Stimulated activated CD8-positive, alpha-beta memory T cell treated with anti-CD3 and anti-CD28 coated beads, Interleukin-2, amount 100 ng/mL, for 48 hours (primary cell): ENCODE results near the gene SDF2.

Experiments
- DNase-seq, 2 donors: peaks; one replicate each; pipeline ENCODE4 v3.0.0-alpha.2; 2020; ENCODE audit warnings: low read depth in 2 of 2

SDF2 gene

GRCh38 chr17:28661635-28662526, at the start of gene SDF2, which contains the start of gene SUPT6H:
TSS of gene SDF2 (minus strand) at chr17:28661906. CDS start at chr17:28661876, 30 bp downstream.
TSS of gene SUPT6H (plus strand) at chr17:28662205. CDS start at chr17:28673402, 11,197 bp downstream.
- DNase-seq = peak; percentile 87 to 94

- peak; percentile 81 to 88 for DNase-seq
Observed at GRCh38 chr17:28710861-28711722, 49.4 kb upstream of the SDF2 start.

DNA sequence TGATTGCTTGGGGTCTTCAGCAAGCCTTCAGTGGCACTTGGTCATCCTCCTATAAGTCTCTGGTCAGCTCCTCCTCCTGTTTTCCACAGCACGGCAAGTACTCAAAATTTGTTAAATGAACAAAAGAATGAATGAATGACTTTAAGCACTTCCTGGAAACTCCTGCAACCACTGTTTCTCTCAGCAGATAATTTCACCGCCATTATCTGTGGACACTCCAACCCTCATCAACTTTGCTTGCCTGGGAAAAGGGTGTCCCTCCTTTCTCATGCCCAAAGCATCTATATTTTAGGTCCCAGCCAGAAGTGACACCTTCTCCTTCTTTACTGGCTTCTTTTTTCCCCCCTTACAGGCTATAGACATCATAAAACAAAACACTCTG, 45.6 kb upstream of the SDF2 start:
- no peak for DNase-seq

DNA sequence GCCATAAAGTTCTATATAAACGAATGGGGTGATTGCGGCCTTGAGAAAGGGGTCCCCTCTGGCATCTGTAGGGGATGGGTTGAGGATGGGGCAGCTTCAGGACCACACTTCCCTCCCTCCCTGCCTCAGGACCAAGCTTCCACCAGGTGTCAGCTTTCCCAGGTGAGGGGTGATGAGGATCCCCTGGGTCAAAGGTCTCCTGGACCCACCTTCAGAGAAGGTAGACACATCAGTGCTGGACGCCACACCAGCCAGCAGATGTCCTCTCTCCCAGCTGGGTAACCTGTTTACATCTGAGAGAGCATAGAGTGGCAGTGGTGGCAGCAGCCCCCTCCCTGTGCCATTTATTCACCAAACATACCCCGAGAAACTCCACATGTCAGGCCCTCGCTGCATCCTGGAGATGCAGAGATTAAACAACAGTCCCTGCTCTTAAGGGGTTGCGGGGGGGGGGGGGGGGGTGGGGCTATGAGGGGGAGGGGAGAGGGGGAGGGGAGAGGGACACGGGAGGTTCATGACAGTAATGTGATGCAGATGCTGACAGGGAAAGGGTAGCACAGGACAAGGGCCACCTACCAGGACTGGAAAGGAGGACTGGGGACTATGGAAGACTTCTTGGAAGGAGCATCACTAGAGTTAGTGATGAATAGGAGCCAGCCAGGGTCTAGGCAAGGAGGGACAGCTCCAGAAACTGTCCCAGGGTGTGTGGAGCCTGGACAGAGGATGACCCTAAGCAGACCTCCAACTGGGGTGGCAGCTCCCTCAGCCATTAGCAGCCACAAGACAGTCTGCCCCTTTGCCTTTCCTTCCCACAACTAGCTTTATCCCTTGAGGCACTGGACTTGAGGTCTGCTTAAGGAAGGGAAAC, 45.0 kb upstream of the SDF2 start:
- no peak for DNase-seq

DNA sequence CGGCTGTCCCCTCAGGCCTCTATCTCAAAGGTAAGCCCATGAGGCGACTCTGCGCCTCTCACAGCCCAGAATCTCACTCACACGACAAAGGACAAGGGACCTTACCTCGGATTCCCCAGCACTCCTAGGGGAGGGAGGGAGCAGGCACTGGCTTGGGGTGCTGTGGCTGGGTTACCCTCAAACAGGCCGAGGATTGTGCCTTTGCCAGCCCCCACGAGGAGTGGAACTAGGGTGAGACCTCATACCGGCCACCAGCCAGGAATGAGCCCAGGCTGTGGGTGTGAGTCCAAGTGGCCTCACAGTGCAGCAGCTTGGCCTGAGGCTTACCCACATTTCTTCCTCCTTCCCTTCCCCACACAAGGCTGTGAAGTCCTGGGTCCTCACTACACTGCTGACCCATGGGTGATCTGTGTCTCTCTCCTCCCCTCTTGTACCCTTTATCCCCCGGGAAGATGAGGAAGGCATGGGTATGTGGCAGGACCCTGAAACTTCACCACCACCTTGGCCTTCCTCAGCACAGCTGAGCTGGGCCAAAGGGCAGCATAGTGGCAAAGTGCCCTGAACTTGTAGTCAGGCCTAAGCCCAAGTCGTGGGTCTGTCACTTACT, 44.1 kb upstream of the SDF2 start:
- no peak for DNase-seq

DNA sequence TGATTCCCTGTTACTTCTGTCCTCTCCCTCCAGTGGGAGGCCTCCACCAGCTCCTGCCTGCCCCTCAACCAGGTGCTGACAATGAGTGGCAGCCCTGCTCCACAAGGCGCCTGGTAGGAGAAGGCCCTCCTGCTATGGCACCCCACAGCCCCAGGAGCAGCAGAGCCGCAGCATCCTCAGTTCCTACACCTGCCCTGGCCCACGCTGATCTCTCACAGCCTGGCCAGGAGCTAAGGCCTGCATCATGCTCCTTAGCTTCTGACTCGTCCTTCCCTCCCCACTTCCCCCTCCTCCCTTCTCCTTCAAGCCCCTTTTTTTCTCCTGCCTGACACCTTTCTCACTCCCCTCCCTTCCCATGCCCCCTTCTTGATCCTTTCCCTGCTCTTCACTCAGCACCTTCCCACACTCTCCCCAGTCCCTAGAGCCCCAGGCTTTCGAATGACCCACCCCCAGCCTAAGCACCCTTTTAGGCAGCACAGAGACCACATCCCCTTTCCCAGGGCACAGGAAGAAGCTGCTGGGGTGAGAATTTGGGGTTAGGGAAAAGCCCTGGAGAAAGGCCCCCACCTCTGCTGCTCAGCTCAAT, 43.5 kb upstream of the SDF2 start:
- no peak for DNase-seq

DNA sequence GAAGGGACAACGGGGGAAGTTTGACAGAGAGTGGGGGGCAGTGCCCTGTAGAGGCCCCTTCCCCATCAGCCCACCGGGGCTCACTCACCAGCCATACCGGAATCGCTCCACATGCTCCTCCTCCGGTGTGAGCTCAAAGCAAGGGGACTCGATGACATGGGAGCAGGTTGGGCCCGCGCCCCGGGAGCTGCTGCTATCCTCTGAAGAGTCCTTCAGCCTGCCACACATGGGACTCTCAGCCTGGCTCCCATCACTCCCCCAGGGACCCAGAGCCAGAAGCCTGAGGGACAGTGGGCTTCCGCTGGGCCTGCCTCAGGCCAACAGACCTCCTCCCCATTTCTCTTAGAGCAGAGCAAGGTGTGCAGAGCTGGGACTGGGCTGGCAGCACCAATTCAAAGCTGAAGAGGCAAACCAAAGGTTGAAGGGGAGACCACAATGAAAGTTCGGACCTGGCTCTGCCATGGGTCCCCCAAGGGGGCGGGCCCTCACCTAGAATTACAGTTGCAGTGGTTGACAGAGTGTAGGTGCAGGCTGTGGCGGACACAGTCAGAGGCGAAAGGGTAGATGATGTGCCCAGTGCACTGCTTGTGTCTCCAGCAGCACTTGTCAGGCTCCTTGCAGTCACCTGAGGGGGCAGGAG, 42.6 kb upstream of the SDF2 start:
- no peak for DNase-seq

DNA sequence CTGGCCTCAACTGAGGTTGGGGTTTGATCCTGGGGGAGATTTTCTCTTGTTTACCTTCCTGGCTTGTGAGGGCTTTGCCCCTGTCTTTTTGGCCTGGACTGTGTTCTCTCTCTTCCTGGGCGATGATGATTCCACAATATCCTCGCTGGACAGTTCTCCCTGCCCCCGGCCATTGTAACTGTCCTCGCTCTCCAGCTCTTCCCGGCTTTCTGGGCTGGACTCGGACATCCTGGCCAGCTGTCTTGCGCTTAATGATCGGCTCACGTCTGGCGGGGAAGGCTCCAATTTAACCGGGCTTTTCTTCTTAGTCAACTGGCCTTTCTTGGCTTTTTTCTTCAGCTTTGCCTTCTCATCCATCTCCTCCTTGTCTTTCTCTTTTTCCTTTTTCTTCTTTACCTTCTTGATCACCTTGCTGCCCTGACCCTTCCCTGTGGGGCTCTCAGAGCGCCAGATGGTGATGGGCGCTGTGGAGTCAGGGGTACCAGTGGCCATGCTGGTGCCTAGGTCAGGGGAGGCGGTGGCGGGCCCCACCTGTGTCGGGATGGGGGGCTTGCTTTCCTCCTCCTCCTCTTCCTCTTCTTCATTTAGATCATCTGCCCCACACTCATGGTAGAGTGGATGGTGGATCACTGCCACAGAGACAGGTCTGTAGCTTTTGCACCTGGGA, 42.0 kb upstream of the SDF2 start:
- no peak for DNase-seq

GRCh38 chr17:28702752-28703150, 41.0 kb upstream of the SDF2 start:
- DNase-seq = no peak

- no peak for DNase-seq
Observed at GRCh38 chr17:28702026-28702751, 40.5 kb upstream of the SDF2 start.

DNA sequence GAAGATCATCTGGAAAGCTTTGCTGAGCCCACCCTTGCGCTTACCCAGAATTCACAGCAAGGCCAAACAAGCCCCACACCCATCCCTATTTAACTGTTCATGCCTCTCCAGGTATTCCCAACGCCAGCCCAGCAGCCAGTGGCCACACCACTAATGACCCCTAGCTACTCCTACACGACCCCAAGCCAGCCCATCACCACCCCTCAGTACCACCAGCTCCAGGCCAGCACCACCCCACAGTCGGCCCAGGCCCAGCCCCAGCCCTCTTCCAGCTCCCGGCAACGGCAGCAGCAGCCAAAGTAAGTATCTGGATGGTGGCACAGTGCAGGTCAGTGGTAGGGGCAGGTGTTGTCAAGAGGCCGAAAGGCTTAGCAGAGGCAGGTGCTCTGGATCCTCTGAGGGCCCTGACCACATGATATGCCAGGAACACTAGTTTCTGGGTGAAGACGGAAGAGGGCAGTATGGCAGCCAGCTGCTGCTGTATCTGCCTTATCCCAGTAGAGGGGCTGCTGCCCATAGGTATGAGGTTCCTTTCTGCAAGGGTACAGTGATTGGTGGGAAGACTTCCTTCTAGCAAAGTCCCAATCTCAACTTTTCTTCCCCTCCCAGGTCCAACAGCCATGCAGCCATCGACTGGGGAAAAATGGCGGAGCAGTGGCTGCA, 39.3 kb upstream of the SDF2 start:
- DNase-seq = no peak

- no peak for DNase-seq
Observed at GRCh38 chr17:28700278-28700677, 38.6 kb upstream of the SDF2 start.

GRCh38 chr17:28698253-28698941, 36.7 kb upstream of the SDF2 start:
- DNase-seq = no peak

DNA sequence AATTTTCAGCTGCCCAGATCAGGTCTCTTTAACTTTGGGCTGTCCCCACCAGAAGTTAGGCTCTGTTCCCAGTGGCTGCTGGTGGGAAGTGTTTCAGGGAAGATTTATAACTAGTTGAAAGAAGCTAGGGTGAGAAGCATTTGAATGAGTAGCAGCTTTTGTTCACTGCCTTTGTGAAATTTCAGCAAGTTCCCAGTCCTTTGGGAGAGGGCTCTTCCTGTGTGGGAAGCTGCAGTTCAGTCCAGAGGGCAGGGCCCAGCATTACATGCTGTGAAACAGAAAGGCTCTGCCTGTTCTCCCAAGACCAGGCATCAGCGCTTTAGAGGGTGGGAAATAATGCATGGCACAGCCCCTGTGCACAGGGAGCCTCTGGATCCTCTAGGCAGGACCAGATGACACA, 32.2 kb upstream of the SDF2 start:
- DNase-seq = no peak

DNA sequence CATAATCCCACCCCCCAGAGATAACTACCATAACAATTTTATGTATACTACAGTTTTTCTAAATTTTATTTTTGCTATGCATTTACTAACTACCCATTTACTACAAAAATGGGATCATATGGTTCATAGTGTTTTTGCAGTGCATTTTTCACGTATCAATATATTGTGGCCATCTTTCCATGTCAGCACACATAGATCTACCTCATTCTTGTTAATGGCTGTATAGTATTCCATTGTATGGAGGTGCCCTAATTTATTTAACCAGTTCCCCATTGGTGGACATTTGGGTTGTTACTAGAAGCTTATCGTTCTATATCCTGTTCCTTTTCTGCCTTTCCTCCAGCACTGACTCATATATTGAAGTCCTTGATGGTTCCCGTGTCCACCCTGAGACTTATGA, 27.3 kb upstream of the SDF2 start:
- DNase-seq = no peak

GRCh38 chr17:28688481-28688880, 26.8 kb upstream of the SDF2 start:
- DNase-seq = no peak

GRCh38 chr17:28686296-28686695, 24.6 kb upstream of the SDF2 start:
- no peak for DNase-seq

- no peak for DNase-seq
Observed at GRCh38 chr17:28685366-28685765, 23.7 kb upstream of the SDF2 start.
